GM12878 (cell line): ENCODE measurements around the gene TMEM132D. TPM values are rescaled to one million over a fixed set of nuclear protein-coding genes. Genes with fewer than 3 reads are reported as not detected.

Experiments
- ATAC-seq: fragments of 200-7000 bp; cut with Tn5 transposase; 3 replicates; pipeline ENCODE4 v1.9.1; 2020; ENCODE audit warnings: mild to moderate bottlenecking, moderate library complexity
- BruUV-seq: library from RNA; stranded (reverse); fragments of 400-500 nt; replicated peaks from 2 replicates; lab custom pipeline; 2021; lab: Mats Ljungman, UMichigan
- CTCF ChIA-PET: fragments of 300-600 bp; sonication (Branson Sonifier 250); formaldehyde crosslinking; extraction: SDS; loops from one replicate; lab custom pipeline; 2021; ENCODE audit warnings: inconsistent platforms; lab: Yijun Ruan, JAX
- POLR2A ChIA-PET: fragments of 350-600 bp; formaldehyde crosslinking; extraction: SDS; loops from one replicate; lab custom pipeline; 2021; ENCODE audit warnings: inconsistent platforms; lab: Charles Lee
- RAD21 ChIA-PET: fragments of 300-600 bp; sonication (Branson Sonifier 250); formaldehyde crosslinking; loops from one replicate; lab custom pipeline; 2023; ENCODE audit warnings: antibody characterized with exemption; ENCODE audit not compliant: unreplicated experiment; lab: Charles Lee
- SMC1A ChIA-PET: fragments of 300-600 bp; sonication (Branson Sonifier 250); formaldehyde crosslinking; loops from one replicate; lab custom pipeline; 2023; ENCODE audit not compliant: unreplicated experiment, uncharacterized antibody; lab: Charles Lee
- DNase-seq: peaks from one replicate; pipeline ENCODE4 v3.0.0-alpha.2; 2011; ENCODE audit warnings: low read depth, low spot score
- FAIRE-seq: peaks from 3 replicates; lab custom pipeline; 2011; peaks lifted over from hg19 to GRCh38; lab: Jason Lieb, UNC
- H2AFZ ChIP-seq: 2 replicates; pipeline ENCODE4 v1.6.0; 2011; ENCODE audit warnings: low read depth, low read length, control low read depth; ENCODE audit not compliant: control insufficient read depth
- H3K27ac ChIP-seq: 2 replicates; pipeline ENCODE4 v1.5.1; 2011; ENCODE audit warnings: control low read depth; ENCODE audit not compliant: control insufficient read depth, insufficient read depth
- H3K27me3 ChIP-seq, 2 experiments: replicated peaks in 1 of 2; 2 replicates each; pipeline versions ENCODE4 v1.6.0 to v1.6.1; 2011; ENCODE audit warnings: low read length in 1 of 2; ENCODE audit not compliant: control insufficient read depth in 2 of 2, insufficient read depth in 2 of 2
- H3K36me3 ChIP-seq, 2 experiments: 2 replicates each; pipeline ENCODE4 v1.5.1; 2011; ENCODE audit warnings: low read length in 1 of 2; ENCODE audit not compliant: control insufficient read depth in 2 of 2, insufficient read depth in 2 of 2
- H3K4me1 ChIP-seq: 2 replicates; pipeline ENCODE4 v1.6.1; 2011; ENCODE audit warnings: mild to moderate bottlenecking, low read length, moderate library complexity, mixed read lengths; ENCODE audit not compliant: control insufficient read depth, insufficient read depth
- H3K4me2 ChIP-seq: 2 replicates; pipeline ENCODE4 v1.6.0; 2011; ENCODE audit warnings: control low read depth; ENCODE audit not compliant: control insufficient read depth, insufficient read depth
- H3K4me3 ChIP-seq: fragments of 200-600 bp; sonication (generic); 2 replicates; pipeline ENCODE4 v1.5.1; 2016
- H3K79me2 ChIP-seq: 2 replicates; pipeline ENCODE4 v1.6.0; 2011; ENCODE audit warnings: low read length; ENCODE audit not compliant: control insufficient read depth, insufficient read depth
- H3K9ac ChIP-seq: 2 replicates; pipeline ENCODE4 v1.8.0; 2011; ENCODE audit warnings: low read length, control low read depth, mixed read lengths; ENCODE audit not compliant: control insufficient read depth, insufficient read depth
- H3K9me3 ChIP-seq: replicated peaks from 3 replicates; pipeline ENCODE4 v1.5.1; 2011; ENCODE audit warnings: mild to moderate bottlenecking, low read length; ENCODE audit not compliant: control insufficient read depth, insufficient read depth
- H4K20me1 ChIP-seq: 2 replicates; pipeline ENCODE4 v1.6.0; 2011; ENCODE audit not compliant: control insufficient read depth, insufficient read depth
- ATF7 ChIP-seq: fragments of 450-650 bp; IDR thresholded peaks from 2 replicates; pipeline ENCODE4 v1.6.1; 2016; ENCODE audit warnings: low read depth, mild to moderate bottlenecking
- BHLHE40 ChIP-seq, 2 experiments: fragments of 450-650 bp in 1 of 2; IDR thresholded peaks; 2 replicates each; pipeline ENCODE4 v1.6.1; 2011 to 2017; ENCODE audit warnings: low read depth in 2 of 2, borderline replicate concordance in 1 of 2, improper control_type of control experiment in 1 of 2, low read length in 1 of 2, mild to moderate bottlenecking in 1 of 2
- CBX3 ChIP-seq: fragments of 200-600 bp; sonication (generic); IDR thresholded peaks from 2 replicates; pipeline ENCODE4 v1.6.1; 2016; ENCODE audit warnings: low read depth, borderline replicate concordance
- CHD4 ChIP-seq: fragments of 200-600 bp; sonication (generic); IDR thresholded peaks from 2 replicates; pipeline ENCODE4 v1.6.1; 2016; ENCODE audit warnings: mild to moderate bottlenecking
- NRF1 ChIP-seq: conservative IDR thresholded peaks from 2 replicates; pipeline ENCODE4 v1.6.1; 2011; ENCODE audit warnings: mild to moderate bottlenecking, low read depth, low read length, improper control_type of control experiment
- POLR2AphosphoS5 ChIP-seq: IDR thresholded peaks from 2 replicates; pipeline ENCODE4 v1.6.1; 2011; ENCODE audit warnings: mild to moderate bottlenecking, low read length, inconsistent platforms
- SREBF2 ChIP-seq: IDR thresholded peaks from 2 replicates; pipeline ENCODE4 v1.6.1; 2012; ENCODE audit warnings: mild to moderate bottlenecking, low read length
- TARDBP ChIP-seq: IDR thresholded peaks from 2 replicates; pipeline ENCODE4 v1.6.1; 2016; ENCODE audit warnings: borderline replicate concordance
- ZNF217 ChIP-seq: fragments of 450-650 bp; IDR thresholded peaks from 2 replicates; pipeline ENCODE4 v1.6.1; 2017; ENCODE audit warnings: antibody characterized with exemption, mild to moderate bottlenecking
- WGBS: methylation state at CpG from one replicate; pipeline ENCODE4 v1.1.6; 2016; ENCODE audit warnings: low lambda C conversion rate; ENCODE audit not compliant: insufficient replicate concordance, insufficient coverage; ENCODE audit errors: missing lambda C conversion rate; 5-methylcytosine and 5-hydroxymethylcytosine counted together
- in situ Hi-C: fragments of 300-500 bp; cut with MboI; formaldehyde crosslinking; loops from 9 replicates; pipeline ENCODE4 v1.14.3; 2018; ENCODE audit warnings: mixed read lengths
- intact Hi-C: fragments of 100-400 bp; cut with micrococcal nuclease; formaldehyde crosslinking; loops from one replicate; pipeline ENCODE4 v1.14.2; 2022; ENCODE audit not compliant: unreplicated experiment
- polyA plus RNA-seq, 11 experiments: library from polyadenylated mRNA; depleted of rRNA in 4 of 11; unstranded in 6 of 11; stranded (reverse) in 5 of 11; fragments of >200 nt; fragmentation: Nextera tagmentation in 4 of 11; fragmentation: Illumina TruSeq in 1 of 11; extraction: Ambion mirVana in 4 of 11; extraction: Trizol in 1 of 11; gene quantifications; 1 replicate in 1 of 11; 2 replicates in 10 of 11; pipeline versions ENCODE4 v1.2.1 to v1.2.3, GENCODE V29; 2011 to 2016; ENCODE audit warnings: inconsistent platforms in 2 of 11, missing spikeins in 2 of 11, low read depth in 1 of 11
- total RNA-seq, 4 experiments: library from RNA; depleted of rRNA in 3 of 4; stranded (reverse); fragments of >200 nt in 3 of 4; fragmentation: Illumina TruSeq in 1 of 4; extraction: Trizol in 1 of 4; gene quantifications; 2 replicates each; pipeline versions ENCODE4 v1.2.1 to v1.2.3, GENCODE V29; 2013 to 2021
- TF ChIP-seq, protein P1 (sequence below): IDR thresholded peaks from 2 replicates; pipeline ENCODE4 v1.6.1; 2011; ENCODE audit warnings: low read depth, mild to moderate bottlenecking, low read length, moderate library complexity, borderline replicate concordance; ENCODE audit errors: extremely low read depth
- TF ChIP-seq, protein P2 (sequence below): fragments of 450-650 bp; IDR thresholded peaks from 2 replicates; pipeline ENCODE4 v1.6.1; 2017; ENCODE audit warnings: mild to moderate bottlenecking, moderate library complexity

TMEM132D gene
- total and polyA plus RNA-seq, 10 of the 15 experiments (the other 5 are each of a cell fraction or from before 2014, with no cell fraction given), result under 0.01 to 0.12 (median 0.02) TPM; not detected in 3

DNA sequence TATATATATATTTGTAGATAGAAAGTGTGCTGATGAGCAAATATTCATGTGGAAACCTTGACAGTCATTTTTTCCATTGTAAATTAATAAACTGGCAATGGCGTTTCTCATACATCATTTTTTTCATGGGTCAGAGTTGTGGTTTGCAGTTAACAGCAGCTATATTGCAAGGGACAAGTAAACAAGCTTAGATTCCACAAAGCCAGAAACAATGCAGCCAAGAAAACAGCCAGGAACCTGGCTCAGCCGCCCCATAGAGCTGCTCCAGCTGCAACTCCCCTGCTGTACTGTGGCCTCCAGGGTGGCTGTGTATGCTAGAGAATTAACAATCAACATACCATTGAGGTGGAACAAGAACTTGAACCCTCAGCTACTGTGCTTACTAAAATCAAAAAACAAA, 298.2 kb downstream of the TMEM132D start:
- no peaks in the 10 kb centered on the region for H3K9me3 ChIP-seq
- no peak for ATAC-seq
- in situ Hi-C loops, result no loop called here
- TF ChIP-seq SREBF2 (no peak), TARDBP (no peak), POLR2AphosphoS5 (no peak), CBX3 (no peak), CHD4 (no peak), ZNF217 (no peak), ATF7 (no peak), NRF1 (no peak), BHLHE40 (IDR thresholded peaks at IDR 0.05; ENCODE audit: borderline replicate concordance in 1 of 2, low read depth in 2 of 2, low read length in 1 of 2) (no peak)
- TF ChIP-seq, protein P1, sequence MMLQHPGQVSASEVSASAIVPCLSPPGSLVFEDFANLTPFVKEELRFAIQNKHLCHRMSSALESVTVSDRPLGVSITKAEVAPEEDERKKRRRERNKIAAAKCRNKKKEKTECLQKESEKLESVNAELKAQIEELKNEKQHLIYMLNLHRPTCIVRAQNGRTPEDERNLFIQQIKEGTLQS, result no peak
- TF ChIP-seq, protein P2, sequence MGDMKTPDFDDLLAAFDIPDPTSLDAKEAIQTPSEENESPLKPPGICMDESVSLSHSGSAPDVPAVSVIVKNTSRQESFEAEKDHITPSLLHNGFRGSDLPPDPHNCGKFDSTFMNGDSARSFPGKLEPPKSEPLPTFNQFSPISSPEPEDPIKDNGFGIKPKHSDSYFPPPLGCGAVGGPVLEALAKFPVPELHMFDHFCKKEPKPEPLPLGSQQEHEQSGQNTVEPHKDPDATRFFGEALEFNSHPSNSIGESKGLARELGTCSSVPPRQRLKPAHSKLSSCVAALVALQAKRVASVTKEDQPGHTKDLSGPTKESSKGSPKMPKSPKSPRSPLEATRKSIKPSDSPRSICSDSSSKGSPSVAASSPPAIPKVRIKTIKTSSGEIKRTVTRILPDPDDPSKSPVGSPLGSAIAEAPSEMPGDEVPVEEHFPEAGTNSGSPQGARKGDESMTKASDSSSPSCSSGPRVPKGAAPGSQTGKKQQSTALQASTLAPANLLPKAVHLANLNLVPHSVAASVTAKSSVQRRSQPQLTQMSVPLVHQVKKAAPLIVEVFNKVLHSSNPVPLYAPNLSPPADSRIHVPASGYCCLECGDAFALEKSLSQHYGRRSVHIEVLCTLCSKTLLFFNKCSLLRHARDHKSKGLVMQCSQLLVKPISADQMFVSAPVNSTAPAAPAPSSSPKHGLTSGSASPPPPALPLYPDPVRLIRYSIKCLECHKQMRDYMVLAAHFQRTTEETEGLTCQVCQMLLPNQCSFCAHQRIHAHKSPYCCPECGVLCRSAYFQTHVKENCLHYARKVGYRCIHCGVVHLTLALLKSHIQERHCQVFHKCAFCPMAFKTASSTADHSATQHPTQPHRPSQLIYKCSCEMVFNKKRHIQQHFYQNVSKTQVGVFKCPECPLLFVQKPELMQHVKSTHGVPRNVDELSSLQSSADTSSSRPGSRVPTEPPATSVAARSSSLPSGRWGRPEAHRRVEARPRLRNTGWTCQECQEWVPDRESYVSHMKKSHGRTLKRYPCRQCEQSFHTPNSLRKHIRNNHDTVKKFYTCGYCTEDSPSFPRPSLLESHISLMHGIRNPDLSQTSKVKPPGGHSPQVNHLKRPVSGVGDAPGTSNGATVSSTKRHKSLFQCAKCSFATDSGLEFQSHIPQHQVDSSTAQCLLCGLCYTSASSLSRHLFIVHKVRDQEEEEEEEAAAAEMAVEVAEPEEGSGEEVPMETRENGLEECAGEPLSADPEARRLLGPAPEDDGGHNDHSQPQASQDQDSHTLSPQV, result no peak
- ChIA-PET CTCF (no interaction called here), POLR2A (no interaction called here), RAD21 (no interaction called here), SMC1A (no interaction called here)
- intact Hi-C loops, result no loop called here
- no peak overlapping the region for H3K27ac ChIP-seq
- no peak overlapping the region for H3K9ac ChIP-seq
- H2AFZ ChIP-seq, result no peak overlapping the region
- BruUV-seq, result no TSS peak
- DNase-seq, result no peak
- H3K4me1 ChIP-seq, result no peaks in the 10 kb centered on the region
- H3K36me3 ChIP-seq, result no peaks in the 10 kb centered on the region
- H3K4me2 ChIP-seq, result no peak overlapping the region
- no peaks in the 10 kb centered on the region for H3K79me2 ChIP-seq
- WGBS, result 0% methylated on average over 2 of the region's 2 CpGs
- H4K20me1 ChIP-seq, result no peaks in the 10 kb centered on the region
- no peak overlapping the region for H3K4me3 ChIP-seq
- no peak for FAIRE-seq
- no peaks in the 10 kb centered on the region for H3K27me3 ChIP-seq
